ENCODE measurements around the gene CELSR1. TPM values are rescaled to one million over a fixed set of nuclear protein-coding genes. Genes with fewer than 3 reads are reported as not detected.

CELSR1 gene
- total and polyA plus RNA-seq, 2 of the 13 experiments (the other 11 are each of a cell fraction or from before 2014, with no cell fraction given): 0.78 to 1.8 TPM

GRCh38 chr22:46453006-46453828, 84.2 kb downstream of the CELSR1 start (continued):
- TF ChIP-seq ZNF678 (CRISPR knock-in tag; IDR thresholded peaks at IDR 0.05): no peak; the same call in 1 of the 2 replicates
- no peak; the same call in 1 of the 2 replicates for TF ChIP-seq ZNF232 (CRISPR knock-in tag; IDR thresholded peaks at IDR 0.05; ENCODE audit: borderline replicate concordance)
- TF ChIP-seq GATAD1 (CRISPR knock-in tag; IDR thresholded peaks at IDR 0.05): peak; percentile 57; the same call in 1 of the 2 replicates
- no peak for TF ChIP-seq REL (CRISPR knock-in tag; conservative IDR thresholded peaks at IDR 0.05)
- no peak for TF ChIP-seq BHLHE40 (IDR thresholded peaks at IDR 0.05; ENCODE audit: low read length)
- no peak for TF ChIP-seq TIGD3 (CRISPR knock-in tag; IDR thresholded peaks at IDR 0.05; ENCODE audit: borderline replicate concordance)
- TF ChIP-seq YEATS2 (CRISPR knock-in tag; IDR thresholded peaks at IDR 0.05; ENCODE audit: borderline replicate concordance): no peak
- TF ChIP-seq GFI1 (CRISPR knock-in tag; IDR thresholded peaks at IDR 0.05; ENCODE audit: borderline replicate concordance): peak; percentile 92
- TF ChIP-seq SNAPC4 (CRISPR knock-in tag; IDR thresholded peaks at IDR 0.05): no peak
- no peak for TF ChIP-seq ZNF557 (CRISPR knock-in tag; IDR thresholded peaks at IDR 0.05)
- TF ChIP-seq SKIL (CRISPR knock-in tag; IDR thresholded peaks at IDR 0.05; ENCODE audit: borderline replicate concordance): peak; percentile 97
- TF ChIP-seq ZXDC (CRISPR knock-in tag; IDR thresholded peaks at IDR 0.05): 0 out of 2 replicates have a peak, but pooled peaks have one; percentile 49
- peak; percentile 96 for TF ChIP-seq PPARG (CRISPR knock-in tag; conservative IDR thresholded peaks at IDR 0.05)
- TF ChIP-seq SMAD1 (CRISPR knock-in tag; IDR thresholded peaks at IDR 0.05; ENCODE audit: borderline replicate concordance, low read depth): no peak
- TF ChIP-seq DDIT3 (CRISPR knock-in tag; IDR thresholded peaks at IDR 0.05): no peak
- no peak for TF ChIP-seq REXO4 (CRISPR knock-in tag; IDR thresholded peaks at IDR 0.05; ENCODE audit: borderline replicate concordance)
- no peak for TF ChIP-seq ZNF34 (CRISPR knock-in tag; IDR thresholded peaks at IDR 0.05; ENCODE audit: borderline replicate concordance)
